Measurements from ENCODE around the gene SEPHS1.
"Not testable (repeated sequence)": the region's sequence is repeated elsewhere in the genome, so short reads cannot be mapped to it uniquely, and the experiment has no call there.

The SEPHS1 gene

DNA sequence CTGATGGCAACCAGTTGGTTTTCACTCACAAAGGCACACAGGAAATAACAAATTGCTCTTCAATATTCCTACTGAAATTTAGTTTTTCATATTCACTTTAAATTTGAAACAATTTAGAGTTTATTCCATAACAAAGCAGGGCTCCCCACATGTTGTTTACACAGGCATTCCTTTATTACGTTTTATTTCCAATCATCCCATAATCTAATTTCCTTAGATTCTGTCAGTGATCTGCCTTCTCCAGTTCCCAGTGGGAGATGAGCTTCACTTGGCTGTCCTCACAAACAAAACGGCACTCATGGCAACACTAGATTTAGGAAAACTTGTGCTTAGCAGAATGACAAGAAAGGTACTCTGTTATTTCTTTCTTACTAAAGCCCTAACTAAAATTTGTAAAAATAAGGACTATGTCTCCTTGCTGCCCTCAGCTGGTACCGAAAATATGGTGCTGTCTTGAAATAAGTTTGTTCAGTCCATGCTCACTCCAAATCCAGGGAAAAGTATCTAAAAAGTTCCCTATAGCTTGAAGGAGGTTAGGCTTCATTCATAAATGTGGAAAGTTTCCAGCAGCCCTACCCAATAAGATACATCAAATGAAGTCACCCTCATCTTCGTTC, 71.2 kb downstream of the SEPHS1 start:
- DNase-seq, result no peak

DNA sequence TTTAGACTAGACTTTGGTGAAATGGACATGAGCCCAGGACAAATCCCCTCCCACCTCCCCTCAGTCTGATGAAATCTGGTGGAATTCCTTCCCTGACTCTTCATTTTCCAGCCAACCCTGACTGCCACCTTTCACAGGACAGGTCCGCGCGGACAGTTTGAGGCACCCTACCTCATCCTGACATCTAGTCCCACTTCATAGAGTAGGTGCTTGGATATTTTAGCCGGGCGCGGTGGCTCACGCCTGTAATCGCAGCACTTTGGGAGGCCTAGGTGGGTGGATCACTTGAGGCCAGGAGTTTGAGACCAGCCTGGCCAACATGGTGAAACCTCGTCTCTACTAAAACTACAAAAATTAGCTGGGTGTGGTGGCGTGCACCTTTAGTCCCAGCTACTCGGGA, 71.9 kb downstream of the SEPHS1 start:
- DNase-seq, result not testable (repeated sequence)

GRCh38 chr10:13272164-13272571, 75.9 kb downstream of the SEPHS1 start:
- no peak for DNase-seq

DNA sequence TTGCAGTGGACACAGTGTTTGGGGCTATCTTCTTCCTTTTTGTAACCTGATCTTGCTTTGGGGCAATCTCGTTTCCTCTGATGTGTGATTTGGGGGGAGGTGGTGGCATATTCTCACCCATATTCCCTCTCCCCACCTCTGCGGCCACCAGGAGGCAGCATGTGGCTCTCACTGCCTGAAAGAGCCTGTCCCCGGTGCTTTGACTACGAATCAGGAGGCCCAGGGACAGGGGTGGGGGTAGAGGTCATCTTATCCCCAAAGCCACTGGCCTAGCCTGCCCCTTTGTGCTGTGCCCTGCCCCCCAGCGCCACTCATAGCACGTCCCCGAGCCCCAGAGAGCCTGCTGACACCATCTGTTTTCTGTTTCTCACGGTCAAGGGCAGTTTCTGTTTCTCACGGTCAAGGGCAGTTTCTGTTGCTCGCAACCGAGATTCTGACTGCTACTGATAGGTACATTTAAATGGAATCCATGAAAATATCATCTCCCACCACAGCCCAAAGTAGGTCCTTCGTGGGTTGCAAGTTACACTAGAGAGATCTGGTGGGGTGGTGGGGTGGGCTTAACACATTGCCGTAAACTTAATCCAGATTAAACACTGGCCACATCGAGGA, 76.4 kb downstream of the SEPHS1 start:
- DNase-seq, result peak; percentile 69

DNA sequence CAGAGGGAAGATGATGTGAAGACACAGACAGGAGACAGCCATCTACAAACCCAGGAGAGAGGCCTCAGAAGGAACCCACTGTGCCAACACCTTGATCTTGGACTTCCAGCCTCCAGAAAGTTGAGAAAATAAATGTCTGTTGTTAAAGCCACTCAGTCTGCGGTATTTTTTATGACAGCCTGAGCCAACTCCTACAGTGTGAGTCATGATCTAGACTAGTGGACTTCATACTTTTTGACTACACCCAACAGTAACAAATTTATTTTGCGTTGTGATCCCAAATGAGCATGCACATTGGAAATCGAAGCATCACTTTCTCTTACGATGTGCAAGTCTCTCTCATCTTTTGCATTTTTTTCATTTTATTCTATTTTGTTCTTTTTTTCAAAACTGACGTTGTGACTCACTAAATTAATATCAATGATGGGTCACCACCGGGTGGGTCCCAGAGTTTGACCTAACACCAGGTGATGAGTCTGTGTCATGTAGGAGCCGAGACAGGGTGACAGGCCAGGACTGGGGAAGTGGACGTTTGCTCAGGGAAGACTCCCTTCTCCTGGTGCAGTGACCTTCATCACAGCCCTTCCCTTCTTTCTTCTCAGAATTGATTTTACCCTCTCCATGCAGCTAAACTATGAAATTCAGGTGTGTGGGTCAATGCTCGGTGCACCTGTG, 77.1 kb downstream of the SEPHS1 start:
- DNase-seq, result no peak

DNA sequence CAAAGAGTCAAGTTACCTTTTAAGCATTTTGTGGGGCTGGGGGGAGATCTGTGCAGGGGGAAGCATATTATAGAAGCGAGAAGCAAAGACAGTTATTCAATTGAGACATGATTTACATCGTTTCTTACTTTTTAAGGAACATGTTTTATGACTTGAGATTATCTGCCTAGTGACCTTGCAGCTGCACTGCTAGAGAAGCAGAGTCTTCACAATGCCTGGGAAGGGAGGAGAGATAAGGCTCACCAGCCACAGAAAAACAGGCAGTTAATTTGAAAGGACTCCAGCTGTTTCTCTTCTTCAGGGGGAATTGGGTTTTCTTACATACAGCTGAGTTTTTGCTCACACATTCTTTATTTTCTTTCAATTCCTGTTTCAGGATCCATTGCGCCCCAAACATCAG, 79.3 kb downstream of the SEPHS1 start:
- DNase-seq, result no peak

DNA sequence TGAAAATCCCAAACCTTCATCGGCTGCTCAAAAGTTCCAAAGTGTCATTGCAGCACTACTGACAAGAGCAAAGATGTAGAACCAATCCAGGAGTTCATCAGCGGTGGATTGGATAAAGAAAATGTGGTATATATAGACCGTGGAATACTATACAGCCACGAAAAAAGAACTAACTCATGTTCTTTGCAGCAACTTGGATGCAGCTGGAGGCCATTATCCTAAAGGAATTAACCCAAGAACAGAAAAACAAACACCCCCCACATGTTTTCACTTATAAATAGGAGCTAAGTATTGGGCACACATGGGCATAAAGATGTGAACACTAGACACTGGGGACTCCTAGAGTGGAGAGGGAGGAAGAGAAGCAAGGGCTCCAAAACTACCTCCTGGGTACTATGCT, 79.8 kb downstream of the SEPHS1 start:
- DNase-seq, result no peak

All from CD4-positive, alpha-beta T cell treated with Interleukin-17A for 4 hours (primary cell).